Spleen (tissue), 11 donors: ENCODE data around the gene METTL8. TPM values are rescaled to one million over a fixed set of nuclear protein-coding genes. Genes with fewer than 3 reads are reported as not detected.
"Not testable (repeated sequence)": the region's sequence is repeated elsewhere in the genome, so short reads cannot be mapped to it uniquely, and the experiment has no call there.

Experiments
- DNase-seq: peaks from one replicate; pipeline ENCODE4 v3.0.0-alpha.2; 2020
- H3K27ac ChIP-seq, 8 donors: fragments of 200-600 bp; sonication (generic) in 7 of 8; 1 replicate in 4 of 8; 2 replicates in 4 of 8; pipeline versions ENCODE4 v1.5.0 to v1.8.0; 2016 to 2021; ENCODE audit warnings: inconsistent platforms in 4 of 8, mild to moderate bottlenecking in 4 of 8, moderate library complexity in 1 of 8
- H3K27me3 ChIP-seq, 7 donors: fragments of 200-600 bp; sonication (generic) in 6 of 7; replicated peaks in 1 of 7; 1 replicate in 4 of 7; 2 replicates in 3 of 7; pipeline versions ENCODE4 v1.5.0 to v1.8.0; 2016 to 2021; ENCODE audit warnings: inconsistent platforms in 3 of 7, mild to moderate bottlenecking in 1 of 7
- H3K36me3 ChIP-seq, 6 donors: fragments of 200-600 bp; sonication (generic) in 5 of 6; 1 replicate in 4 of 6; 2 replicates in 2 of 6; pipeline versions ENCODE4 v1.5.0 to v1.8.0; 2016 to 2021; ENCODE audit warnings: inconsistent platforms in 2 of 6
- H3K4me1 ChIP-seq, 6 donors: fragments of 200-600 bp; sonication (generic) in 5 of 6; 1 replicate in 3 of 6; 2 replicates in 3 of 6; pipeline versions ENCODE4 v1.5.0 to v1.8.0; 2016 to 2021; ENCODE audit warnings: inconsistent platforms in 3 of 6
- H3K4me3 ChIP-seq, 8 donors: fragments of 200-600 bp; sonication (generic) in 7 of 8; 1 replicate in 4 of 8; 2 replicates in 4 of 8; pipeline versions ENCODE4 v1.5.0 to v1.8.0; 2016 to 2021; ENCODE audit warnings: inconsistent platforms in 4 of 8, mild to moderate bottlenecking in 4 of 8, moderate library complexity in 2 of 8
- H3K9me3 ChIP-seq, 8 donors: fragments of 200-600 bp; sonication (generic) in 7 of 8; 1 replicate in 4 of 8; 2 replicates in 4 of 8; pipeline versions ENCODE4 v1.5.0 to v1.8.0; 2016 to 2021; ENCODE audit warnings: inconsistent platforms in 4 of 8
- CTCF ChIP-seq, 11 experiments: fragments of 200-600 bp in 7 of 11; fragments of 450-650 bp in 4 of 11; sonication (generic) in 4 of 11; IDR thresholded peaks in 8 of 11; conservative IDR thresholded peaks in 3 of 11; 1 replicate in 7 of 11; 2 replicates in 4 of 11; pipeline versions ENCODE4 v1.4.0 to v1.8.0; 2016 to 2021; ENCODE audit warnings: antibody characterized with exemption in 11 of 11, inconsistent platforms in 4 of 11, mild to moderate bottlenecking in 1 of 11
- POLR2A ChIP-seq, 3 donors: fragments of 450-650 bp; IDR thresholded peaks; one replicate each; pipeline ENCODE4 v1.5.1; 2017; ENCODE audit warnings: antibody characterized with exemption in 3 of 3, mild to moderate bottlenecking in 1 of 3
- POLR2AphosphoS5 ChIP-seq, 3 donors: sonication (generic); formaldehyde crosslinking; IDR thresholded peaks; one replicate each; pipeline ENCODE4 v1.5.1; 2017; ENCODE audit warnings: antibody characterized with exemption in 3 of 3
- WGBS, 5 donors: extraction: QIAGEN DNeasy Blood & Tissue Kit in 3 of 5; methylation state at CpG; one replicate each; pipeline versions ENCODE4 v1.1.5 to v1.1.7; 2013 to 2018; 5-methylcytosine and 5-hydroxymethylcytosine counted together
- intact Hi-C: fragments of 100-400 bp; cut with DNase I; formaldehyde crosslinking; loops from one replicate; pipeline ENCODE4 v1.15.0; 2023; ENCODE audit warnings: low total_unique reads
- polyA plus RNA-seq, 3 donors: library from polyadenylated mRNA; stranded (reverse); fragments of 200-250 nt; gene quantifications; one replicate each; pipeline ENCODE4 v1.2.1, GENCODE V29; 2013
- total RNA-seq, 7 donors: library from RNA; depleted of rRNA in 3 of 7; stranded (reverse); fragments of >200 nt in 3 of 7; fragmentation: NEBNext Ultra II Directional in 4 of 7; extraction: Animal tissue kit (Norgen Biotek cat#: 25700) in 4 of 7; gene quantifications; one replicate each; pipeline versions ENCODE4 v1.1.0 to v1.2.1, GENCODE V29; 2016 to 2021
- donor health status: healthy with polysubstance abuse.
- donor health status: DM: no; HTN: no; CAD: no; lungs with moderate emphysema.
- donor health status: DM: no; HTN: no; CAD: no.
- donor health status: Bipolar disorder and iron deficiency.
- donor health status: healthy.
- donor health status: DM: no; HTN: no; CAD: no.
- donor health status: DM: yes; HTN: yes; CAD: no.

The METTL8 gene
- total and polyA plus RNA-seq, 10 donors = 15.4 to 48.7 (median 24.7) TPM

GRCh38 chr2:171360905-171361304, 72.9 kb downstream of the METTL8 start:
- H3K27ac ChIP-seq = no peak overlapping the region
- TF ChIP-seq CTCF (IDR thresholded peaks at IDR 0.05 in 8 of 11, conservative IDR thresholded peaks at IDR 0.05 in 3 of 11) = no peak
- TF ChIP-seq POLR2A (IDR thresholded peaks at IDR 0.05) = no peak
- no peak for TF ChIP-seq POLR2AphosphoS5 (IDR thresholded peaks at IDR 0.05)
- 68 to 87% (median 81%) methylated on average over 2 of the region's 2 CpGs for WGBS, 5 donors
- peaks cover 0 to 9% (median 5%) of the 10 kb centered on the region in 8 donors for H3K9me3 ChIP-seq
- DNase-seq = no peak
- H3K27me3 ChIP-seq = no peaks in the 10 kb centered on the region
- intact Hi-C loops = no loop called here
- H3K4me3 ChIP-seq = no peak overlapping the region
- H3K36me3 ChIP-seq = peaks cover 0 to 13% (median 0%) of the 10 kb centered on the region in 6 donors
- no peaks in the 10 kb centered on the region for H3K4me1 ChIP-seq

DNA sequence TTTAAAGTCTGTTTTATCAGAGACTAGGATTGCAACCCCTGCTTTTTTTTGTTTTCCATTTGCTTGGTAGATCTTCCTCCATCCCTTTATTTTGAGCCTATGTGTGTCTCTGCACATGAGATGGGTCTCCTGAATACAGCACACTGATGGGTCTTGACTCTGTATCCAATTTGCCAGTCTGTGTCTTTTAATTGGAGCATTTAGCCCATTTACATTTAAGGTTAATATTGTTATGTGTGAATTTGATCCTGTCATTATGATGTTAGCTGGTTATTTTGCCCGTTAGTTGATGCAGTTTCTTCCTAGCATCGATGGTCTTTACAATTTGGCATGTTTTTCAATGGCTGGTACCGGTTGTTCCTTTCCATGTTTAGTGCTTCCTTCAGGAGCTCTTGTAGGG, 80.0 kb downstream of the METTL8 start:
- H3K4me3 ChIP-seq, H3K4me1 ChIP-seq, intact Hi-C loops, H3K27me3 ChIP-seq, H3K27ac ChIP-seq, DNase-seq, H3K36me3 ChIP-seq: not testable (repeated sequence)
- H3K9me3 ChIP-seq = peaks cover 0 to 13% (median 5%) of the 10 kb centered on the region in 8 donors
- WGBS, 5 donors = 93 to 98% (median 98%) methylated on average over 3 of the region's 3 CpGs

GRCh38 chr2:171348056-171348455, 85.7 kb downstream of the METTL8 start:
- 89 to 100% (median 93%) methylated on average over 1 of the region's 1 CpG for WGBS, 5 donors
- H3K4me1 ChIP-seq = peaks cover 6 to 37% (median 23%) of the 10 kb centered on the region in 6 donors
- peaks cover 0 to 13% (median 5%) of the 10 kb centered on the region in 8 donors for H3K9me3 ChIP-seq
- intact Hi-C loops = no loop called here
- TF ChIP-seq POLR2AphosphoS5 (IDR thresholded peaks at IDR 0.05) (no peak), CTCF (IDR thresholded peaks at IDR 0.05 in 8 of 11, conservative IDR thresholded peaks at IDR 0.05 in 3 of 11) (no peak)
- H3K36me3 ChIP-seq = no peaks in the 10 kb centered on the region
- DNase-seq = no peak
- no peaks in the 10 kb centered on the region for H3K27me3 ChIP-seq
- peak overlapping the region in 2 of 8 donors; percentile 12 to 47 for H3K27ac ChIP-seq
- H3K4me3 ChIP-seq = no peak overlapping the region

- 65 to 79% (median 69%) methylated on average over 3 of the region's 3 CpGs for WGBS, 5 donors
- H3K27ac ChIP-seq = peak overlapping the region in 4 of 8 donors; percentile 8 to 47 (median 14)
Observed at GRCh38 chr2:171347591-171348032, 86.2 kb downstream of the METTL8 start.

More at GRCh38 chr2:171347591-171348032, 86.2 kb downstream of the METTL8 start:
- TF ChIP-seq CTCF (IDR thresholded peaks at IDR 0.05 in 8 of 11, conservative IDR thresholded peaks at IDR 0.05 in 3 of 11) (no peak), POLR2AphosphoS5 (IDR thresholded peaks at IDR 0.05) (no peak), POLR2A (IDR thresholded peaks at IDR 0.05) (no peak)
- Histone ChIP-seq H3K36me3 (no peaks in the 10 kb centered on the region), H3K4me3 (no peak overlapping the region), H3K4me1 (peaks cover 6 to 40% (median 23%) of the 10 kb centered on the region in 6 donors), H3K27me3 (no peaks in the 10 kb centered on the region), H3K9me3 (peaks cover 0 to 13% (median 5%) of the 10 kb centered on the region in 8 donors)
- intact Hi-C loops = no loop called here
- DNase-seq = no peak
